HL-60/S4 treated with phorbol 12-myristate 13-acetate at 8.2 ng/mL for 4 days and 3 days (cell line): ENCODE data around the gene RFT1.
"Not testable (repeated sequence)": the region's sequence is repeated elsewhere in the genome, so short reads cannot be mapped to it uniquely, and the experiment has no call there.

Experiments used
- in situ Hi-C: fragments of 300-500 bp; cut with MboI; formaldehyde crosslinking; loops from 2 replicates; pipeline ENCODE4 v1.15.0; 2022; ENCODE audit warnings: low sequenced_read_pairs

The RFT1 gene

DNA sequence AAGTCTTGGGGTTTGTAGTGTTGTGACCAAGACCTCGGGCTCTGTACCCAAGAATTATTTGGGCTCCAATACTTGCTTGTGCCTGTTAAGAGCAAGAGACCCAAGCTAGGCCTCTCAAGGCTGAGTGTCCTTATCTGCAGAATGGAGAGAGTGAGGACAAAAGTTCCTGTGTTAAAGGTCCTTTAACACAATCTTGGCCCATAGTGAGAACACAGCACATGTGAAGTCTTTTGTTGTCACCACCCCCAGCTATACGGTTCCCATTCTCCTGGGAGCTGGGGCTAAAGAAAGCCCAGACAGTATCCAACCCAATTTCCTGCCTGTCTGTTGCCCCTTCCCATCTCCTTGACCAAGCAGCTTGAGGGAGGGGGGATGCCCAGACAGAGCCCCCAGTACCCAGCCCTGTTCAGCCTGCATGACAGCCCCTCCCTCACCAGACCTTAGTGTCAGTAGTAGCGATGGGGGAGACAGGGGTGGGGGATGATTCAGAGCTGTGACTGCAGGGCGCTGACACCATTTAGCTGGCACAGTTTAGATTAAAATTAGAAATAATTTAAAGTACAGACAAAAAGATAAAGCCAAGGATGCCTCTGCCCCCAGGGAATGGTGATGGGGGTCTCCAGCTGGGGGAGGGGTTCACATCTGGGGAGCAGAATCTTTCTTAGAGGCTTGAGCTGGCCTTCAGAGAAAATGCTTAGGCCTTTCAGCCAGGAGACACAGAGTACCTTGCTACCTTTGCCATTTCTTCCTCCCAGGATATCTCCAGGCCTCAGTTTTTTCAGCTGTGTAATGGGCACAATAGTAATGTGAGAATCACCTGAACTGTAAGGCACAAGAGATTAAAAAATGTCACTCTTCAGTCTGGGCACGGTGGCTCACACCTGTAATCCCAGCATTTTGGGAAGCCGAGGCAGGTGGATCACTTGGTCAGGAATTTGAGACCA lies 33.5 kb upstream of the RFT1 start:
- in situ Hi-C loops = no loop called here

DNA sequence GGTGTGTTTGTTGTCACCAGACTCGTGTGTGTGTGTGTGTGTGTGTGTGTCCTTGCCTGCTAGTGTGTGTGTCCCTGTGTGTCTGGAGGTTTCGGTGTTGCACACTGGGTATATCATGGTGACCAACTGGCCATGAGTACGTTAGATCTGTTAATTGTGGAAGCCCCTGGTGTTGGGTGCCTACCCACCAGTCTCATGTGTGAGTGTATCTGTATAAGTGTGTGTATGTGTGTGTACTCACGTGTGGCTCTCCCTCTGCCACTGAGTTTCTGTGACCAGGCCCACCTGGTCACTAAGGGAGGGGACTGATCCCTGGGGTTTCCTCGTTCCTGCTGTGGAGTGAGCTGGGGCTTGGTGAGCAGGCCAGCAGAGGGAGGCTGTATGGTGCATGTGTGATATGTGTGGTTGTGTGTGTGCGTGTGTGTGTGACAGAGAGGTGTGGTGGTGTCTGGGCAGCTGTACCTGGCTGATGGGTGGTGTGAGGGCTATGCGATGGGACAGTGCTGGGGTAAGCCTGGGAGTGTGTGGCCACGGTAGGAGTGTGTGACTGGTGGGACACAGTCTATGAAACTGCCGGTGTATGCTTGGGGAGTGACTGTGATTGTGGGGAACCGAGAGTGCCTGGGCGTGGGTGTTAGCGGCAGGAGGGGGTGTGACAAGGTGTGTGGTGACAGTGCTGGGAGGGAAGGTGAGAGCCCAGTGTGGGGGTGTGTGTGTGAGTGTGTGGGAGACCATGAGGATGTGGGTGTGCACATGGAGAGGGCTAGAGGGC lies 32.6 kb upstream of the RFT1 start:
- in situ Hi-C loops = no loop called here

DNA sequence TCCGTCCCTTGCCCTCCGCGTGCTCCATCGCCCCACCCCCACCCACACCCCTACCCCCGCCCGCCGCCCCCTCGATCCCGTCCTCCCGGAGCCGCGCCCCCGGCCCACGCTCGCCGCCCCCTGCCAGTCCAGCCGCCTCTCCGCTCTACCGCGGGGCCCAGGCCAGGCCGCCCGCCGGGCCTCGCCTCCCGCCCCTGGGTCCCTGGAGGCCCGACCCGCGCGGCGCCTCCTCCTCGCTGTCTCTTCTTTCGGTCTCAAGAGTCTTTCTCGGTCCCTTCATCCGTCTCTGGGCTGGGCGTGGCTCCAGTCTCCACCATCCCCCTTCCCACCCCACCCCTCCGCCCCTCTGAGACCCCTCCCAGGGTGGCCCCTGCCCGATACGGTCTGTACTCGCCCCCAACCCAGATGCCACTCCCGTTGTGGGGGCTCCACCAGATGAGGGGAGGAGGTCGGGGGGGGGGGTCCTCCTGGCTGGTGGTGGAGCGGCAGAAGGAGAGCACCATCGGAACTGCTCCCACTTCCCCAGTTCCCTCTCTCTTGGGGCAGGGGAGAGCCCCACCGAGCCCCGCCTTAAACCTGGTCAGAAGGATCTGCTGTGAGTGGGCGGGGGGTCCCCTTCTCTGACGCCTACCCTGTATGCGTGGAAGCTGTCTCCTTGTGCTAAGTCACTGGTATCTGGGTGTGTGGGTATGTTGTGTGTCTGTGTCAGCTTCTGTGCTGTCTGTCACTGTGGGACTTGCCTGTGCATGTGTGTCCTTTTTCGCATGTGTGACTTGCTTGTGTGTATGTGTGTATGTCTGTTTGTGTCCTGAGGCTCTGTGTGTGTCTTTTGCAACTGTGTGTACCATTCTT lies 31.8 kb upstream of the RFT1 start:
- in situ Hi-C loops = no loop called here

DNA sequence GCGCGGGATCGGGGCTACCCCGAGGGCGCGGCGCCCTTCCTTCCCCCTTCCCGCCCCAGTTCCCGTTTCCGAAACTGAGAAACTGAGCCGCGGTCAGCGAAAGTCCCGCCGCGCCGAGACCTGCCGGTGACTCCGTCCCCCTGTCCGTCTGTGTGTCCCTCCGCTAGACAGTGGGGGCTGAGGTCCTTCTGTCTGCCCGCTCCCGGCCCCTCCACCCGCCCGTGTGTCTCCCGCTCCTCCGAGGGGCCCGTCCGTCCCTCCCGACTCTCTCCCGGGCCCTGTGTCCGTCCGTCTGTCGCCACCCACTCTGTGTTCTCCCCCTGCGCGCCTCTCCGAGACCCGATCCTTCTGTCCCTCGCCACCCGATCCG lies 31.2 kb upstream of the RFT1 start:
- in situ Hi-C loops = no loop called here

DNA sequence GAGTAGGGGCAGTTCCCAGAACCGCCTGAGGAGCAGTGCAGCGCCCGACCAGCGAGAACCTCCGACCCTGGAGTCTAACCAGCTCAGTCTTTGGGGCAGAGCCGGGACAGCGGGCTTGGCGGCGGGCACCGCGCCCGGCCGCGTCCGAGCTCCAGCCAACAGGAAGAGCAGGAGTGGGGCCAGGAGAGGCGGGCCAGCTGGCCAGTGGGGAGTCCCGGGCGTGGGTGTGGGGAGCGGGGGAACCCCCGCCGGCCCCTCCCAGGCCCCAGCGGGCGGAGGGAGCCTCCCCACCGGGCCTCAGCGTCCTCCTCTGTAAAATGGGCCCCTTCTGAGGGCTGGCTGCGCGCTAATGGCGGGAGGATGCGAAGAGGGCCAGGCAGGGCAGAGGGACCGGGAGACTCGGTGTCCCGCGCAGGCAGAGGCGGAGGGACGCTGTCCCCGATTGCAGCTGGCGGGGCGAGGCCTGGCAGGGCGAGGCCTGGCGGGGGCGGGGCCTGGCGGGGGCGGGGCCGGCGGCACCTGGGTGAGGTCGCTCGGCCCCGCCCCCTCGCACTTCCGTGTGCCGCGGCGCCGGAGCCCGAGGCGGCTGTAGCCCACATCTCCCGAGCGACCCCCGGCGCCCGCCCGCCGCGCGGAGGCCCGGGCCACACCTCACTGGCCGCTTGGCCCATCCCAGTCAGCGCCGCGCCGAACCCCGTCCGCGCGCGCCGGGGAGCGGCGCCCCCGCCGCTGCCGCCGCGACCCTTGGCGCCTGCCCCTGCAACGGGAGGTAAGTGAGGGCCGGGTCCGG lies 30.6 kb upstream of the RFT1 start, which contains the start of gene PRKCD:
Gene PRKCD, plus strand, starts transcription at position 550 of the 790 bp plus-strand sequence. CDS start 17,214 bp downstream, outside the sequence.
- in situ Hi-C loops = no loop called here

DNA sequence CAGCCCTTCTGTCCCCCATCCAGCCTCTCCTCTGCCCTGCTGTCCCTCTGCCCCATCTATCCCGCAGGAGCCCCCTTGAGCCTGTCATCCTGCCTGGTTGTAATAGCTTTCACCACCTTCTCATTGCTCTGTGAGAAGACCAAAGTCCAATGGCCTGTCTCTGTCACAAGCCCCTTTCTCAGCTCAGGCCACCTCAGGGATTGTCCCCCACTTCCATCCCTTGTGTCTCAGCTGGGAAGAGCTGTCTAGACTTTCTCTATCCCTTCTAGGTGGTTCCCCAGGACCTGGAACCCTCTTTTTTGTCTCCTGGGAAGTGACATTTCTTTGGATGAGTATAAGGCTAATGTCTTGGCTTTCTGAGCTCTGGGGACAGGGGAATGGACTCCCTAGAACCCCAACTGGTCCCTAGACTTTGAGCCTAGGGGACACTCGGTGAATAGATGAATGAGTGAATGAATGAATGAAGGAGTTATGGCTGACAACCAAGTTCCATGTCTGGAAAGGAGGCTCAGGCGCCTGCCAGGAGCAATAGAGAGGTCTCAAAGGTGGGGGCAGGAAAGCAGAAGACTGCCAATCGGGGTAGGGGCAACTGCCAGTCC lies 29.9 kb upstream of the RFT1 start:
- in situ Hi-C loops = no loop called here

DNA sequence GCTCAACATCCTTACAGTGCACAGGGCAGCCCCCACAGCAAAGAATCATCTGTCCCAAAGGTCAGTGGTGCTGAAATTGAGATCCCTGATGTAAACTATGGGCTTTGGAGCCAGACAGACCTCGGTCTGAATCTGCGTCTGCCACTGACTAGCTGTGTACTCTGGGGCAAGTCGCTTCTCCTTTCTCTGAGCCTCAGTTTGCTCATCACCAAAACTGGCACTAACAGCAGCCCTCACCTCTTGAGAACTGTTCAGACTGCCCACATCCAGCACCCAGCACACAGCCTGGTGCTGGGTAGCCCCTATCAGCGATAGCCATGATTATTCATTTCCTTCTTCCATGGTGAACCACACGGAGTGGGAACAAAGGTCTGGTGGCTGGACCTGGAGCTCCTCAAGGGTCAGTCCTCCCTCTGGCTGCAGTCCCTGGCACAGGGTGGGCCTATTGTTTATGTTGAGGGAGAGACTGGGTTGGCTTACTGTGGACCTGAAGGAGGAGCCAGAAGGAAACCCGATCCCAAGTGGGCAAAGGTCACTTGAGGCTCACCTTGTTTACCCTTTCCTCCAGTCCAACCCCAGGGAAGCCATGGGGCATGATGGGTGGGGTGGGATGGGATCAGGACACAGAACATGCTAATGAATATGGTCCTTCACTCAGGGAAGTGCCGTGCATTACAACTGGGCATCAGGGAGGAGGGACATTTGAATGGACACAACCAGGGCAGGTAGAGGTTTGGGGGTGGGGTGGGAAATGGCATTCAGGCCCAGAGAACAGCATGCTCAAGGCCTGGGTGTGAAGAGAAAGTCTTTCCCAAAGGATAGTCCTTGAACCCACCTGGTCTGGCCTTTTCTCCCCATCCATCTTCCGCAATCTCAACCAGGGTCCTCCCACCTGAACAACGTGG lies 29.2 kb upstream of the RFT1 start:
- in situ Hi-C loops = no loop called here

DNA sequence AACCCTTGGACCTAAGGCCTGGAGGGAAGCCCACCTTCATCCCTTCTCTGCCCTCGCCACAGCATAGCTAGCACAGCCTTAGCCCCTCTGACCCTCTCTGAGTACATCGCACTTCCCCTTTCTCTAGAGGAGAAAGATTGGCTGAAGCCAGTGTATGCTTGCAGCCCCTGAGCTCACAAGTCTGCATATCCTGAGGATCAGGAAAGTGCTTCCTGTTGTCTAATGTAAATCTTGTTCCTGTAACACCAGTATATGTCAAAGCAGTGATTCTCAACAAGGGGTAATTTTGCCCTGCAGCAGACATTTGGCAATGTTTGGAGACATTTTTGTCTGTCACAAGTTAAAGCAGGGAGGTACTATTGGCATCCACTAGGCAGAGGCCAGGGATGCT lies 28.5 kb upstream of the RFT1 start:
- in situ Hi-C loops = no loop called here

DNA sequence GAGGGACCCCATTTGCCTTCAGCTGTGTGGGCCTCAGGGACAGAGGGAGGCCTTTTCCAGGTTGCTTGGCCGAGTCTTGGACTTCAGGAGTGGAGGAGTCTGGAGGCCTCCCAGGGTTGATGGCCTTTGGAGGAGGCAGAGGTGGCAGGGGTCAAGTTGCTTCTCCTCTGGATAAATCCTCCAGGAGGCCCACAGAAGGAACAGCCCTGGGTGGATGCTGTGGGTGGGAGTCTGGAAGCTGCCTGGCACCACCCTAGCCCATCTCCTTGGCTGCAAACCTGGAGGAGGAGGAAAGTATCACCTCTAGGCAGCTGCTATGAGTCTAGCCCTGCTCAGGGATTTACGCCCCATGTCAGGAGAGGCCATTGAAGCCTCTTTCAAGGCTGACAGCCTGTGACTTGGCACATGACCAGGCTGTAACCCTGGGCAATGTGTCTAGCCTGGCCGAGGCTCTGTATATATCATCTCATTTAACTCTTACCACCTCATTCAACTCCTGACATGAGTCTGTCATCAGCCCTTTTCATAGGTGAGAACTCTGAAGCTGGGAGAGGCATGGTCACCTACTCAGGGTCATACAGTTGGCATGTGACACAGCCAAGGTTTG lies 27.8 kb upstream of the RFT1 start:
- in situ Hi-C loops = no loop called here

DNA sequence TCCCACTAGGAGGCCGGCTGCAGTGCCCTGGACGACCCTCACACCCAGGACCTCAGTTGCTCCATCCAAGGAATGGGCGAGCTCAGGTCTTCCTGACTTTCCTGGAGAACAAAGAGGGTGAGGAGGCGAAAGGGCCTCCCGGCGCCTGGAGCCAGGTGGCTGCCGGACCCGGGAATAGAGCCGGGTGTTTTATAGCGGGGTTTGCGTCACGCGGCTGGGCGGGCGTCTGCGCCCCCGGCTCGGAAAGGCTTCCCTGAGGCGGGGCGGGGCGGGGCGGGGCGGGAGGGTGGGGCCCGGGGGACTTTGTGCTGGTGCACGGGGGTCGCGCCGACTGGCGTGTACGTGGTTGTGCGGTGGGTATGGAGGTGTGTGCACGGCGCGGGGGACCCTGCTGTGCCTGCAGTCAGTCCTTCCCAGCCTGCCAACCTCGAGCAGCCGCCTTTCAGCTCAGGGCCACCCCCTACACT lies 26.2 kb upstream of the RFT1 start:
- in situ Hi-C loops = no loop called here

DNA sequence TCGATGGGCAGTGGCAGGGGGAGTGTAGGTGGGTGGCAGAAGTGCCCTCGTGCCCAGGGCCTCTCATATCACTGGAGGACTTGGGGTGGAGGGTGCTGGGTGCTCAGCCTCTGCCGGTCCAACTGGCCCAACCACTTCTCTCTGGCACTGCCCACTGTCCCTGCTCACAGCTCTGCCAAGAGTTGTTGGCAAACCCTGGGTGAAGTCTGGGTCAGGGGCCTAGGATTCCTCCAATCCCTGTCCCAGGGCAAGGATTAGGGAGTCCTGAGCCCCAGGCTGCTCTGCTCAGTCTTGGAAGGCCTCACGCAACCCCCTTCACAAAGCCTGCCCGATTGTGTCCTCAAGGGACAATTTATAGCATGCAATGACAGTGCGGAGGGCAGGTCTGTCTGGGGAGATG lies 25.5 kb upstream of the RFT1 start:
- in situ Hi-C loops = no loop called here

DNA sequence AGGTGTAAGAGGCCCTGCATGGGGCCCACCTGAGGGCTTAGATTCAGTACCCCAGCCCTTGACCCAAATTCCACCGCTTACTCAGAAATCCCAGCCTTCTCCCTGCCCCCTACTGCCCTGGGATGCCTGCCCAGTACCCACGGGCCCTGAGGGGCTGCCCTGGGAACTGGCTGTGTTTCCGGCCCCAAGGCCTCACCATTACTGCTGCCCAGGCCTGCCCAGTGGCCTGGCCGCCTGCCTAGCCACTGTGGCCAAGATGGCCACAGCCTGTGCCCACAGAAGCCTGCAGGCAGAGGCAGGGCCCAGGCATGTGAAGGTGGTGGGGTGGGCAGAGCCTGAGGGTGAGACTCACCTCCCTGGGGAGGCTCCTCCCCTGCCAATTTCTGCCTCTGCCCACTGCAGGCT lies 24.6 kb upstream of the RFT1 start:
- in situ Hi-C loops = no loop called here

DNA sequence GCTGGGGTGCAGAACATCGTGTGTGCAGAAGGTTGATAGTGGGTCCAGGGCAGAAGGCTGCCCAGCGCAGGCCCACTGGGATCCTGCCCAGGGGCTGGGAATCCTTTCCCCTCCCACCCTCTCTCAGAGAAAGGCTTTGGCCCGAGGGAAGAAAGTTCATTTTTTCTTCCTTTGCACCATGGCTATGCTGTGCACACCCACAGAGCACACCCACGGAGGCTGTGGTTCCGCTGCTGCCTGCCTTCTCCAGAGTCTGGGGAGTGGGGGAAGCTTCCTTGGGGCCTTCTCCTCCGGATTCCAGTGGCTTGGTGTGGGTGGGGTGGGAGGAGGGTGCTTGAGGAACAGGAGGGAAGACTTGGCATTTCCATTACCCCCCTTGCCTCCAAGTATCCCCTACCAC lies 23.7 kb upstream of the RFT1 start:
- in situ Hi-C loops = no loop called here

DNA sequence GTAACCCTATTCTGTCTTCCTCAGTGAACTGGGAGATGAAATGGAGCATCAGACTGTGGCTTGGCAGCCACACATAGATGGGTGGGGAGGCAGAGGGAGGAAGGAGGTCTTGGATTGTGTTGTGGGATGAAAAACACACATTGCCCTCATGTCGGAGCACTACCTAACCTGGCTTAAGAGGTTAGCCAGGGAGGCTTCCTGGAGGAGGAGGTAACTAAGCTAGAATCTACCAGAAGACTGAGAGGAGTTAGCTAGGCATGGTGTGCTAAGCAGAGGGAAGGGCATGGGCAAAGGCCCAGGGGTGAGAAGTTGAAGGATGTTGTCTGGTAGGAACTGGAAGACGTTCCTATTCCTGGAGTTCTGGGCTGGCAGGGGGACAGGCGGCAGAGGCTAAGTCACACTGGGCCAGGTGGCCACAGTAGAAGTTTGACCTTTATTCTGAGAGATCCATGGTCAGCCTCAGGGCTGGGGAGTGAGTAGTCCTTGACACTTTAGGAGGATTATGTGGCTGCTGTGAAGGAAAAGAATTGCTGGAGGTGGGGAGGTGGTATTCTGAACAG lies 23.1 kb upstream of the RFT1 start:
- in situ Hi-C loops = no loop called here

DNA sequence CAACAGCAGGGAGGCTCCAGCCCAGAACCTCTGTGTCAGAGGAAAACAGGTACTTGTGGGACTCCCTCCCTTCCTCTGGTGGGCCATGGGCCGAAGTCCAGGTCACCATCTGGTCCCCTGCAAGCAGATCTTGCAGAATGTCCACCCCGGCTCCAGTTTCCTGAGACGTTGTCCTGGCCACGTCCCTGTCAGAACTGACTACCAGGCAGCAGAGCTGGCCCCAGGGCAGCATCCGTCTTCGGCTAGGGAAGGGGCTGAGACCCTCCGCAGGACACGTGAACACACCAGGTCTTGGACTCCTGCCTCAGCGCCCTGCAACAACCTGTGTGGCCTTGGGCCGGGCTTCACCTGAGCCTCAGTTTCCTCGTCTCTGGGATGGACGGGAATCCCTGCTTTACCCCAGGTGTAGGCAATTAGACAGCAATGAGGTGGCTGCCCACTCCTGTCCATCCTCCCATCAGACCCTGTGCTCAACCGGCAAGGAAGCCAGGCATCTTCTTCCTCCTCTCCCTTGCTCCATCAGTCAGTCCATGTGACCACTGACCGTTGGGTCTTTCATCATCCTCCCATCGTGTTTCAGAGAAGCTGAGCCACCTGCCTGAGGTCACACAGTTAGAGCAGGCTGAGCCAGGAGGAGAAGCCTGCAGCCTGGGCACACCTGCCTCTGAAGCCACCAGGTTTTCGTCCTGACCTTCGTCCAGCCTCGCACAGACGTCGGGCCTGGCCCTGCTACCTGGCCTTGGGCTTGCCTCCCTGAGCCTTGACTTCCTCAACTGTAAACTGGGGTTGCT lies 21.8 kb upstream of the RFT1 start:
- in situ Hi-C loops = no loop called here

DNA sequence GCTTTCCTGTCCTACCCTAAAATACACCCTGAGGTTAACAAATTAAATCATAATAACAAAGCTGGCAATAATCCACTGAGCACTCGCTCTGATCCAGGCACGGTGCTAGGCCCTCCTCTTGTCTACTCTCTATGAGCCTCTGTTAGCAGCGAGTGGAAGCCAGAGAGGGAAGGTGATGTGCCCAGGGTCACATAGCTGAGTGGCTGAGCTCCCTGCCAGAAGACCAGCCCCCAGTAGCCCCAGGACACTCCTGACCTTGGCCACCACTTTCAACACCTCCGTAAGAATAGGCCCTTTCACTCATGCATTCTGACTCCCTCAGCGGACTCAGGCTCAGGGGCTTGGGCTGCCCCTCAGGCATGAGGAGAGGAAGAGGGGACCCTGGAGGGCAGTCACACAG lies 21.2 kb upstream of the RFT1 start:
- in situ Hi-C loops = no loop called here

DNA sequence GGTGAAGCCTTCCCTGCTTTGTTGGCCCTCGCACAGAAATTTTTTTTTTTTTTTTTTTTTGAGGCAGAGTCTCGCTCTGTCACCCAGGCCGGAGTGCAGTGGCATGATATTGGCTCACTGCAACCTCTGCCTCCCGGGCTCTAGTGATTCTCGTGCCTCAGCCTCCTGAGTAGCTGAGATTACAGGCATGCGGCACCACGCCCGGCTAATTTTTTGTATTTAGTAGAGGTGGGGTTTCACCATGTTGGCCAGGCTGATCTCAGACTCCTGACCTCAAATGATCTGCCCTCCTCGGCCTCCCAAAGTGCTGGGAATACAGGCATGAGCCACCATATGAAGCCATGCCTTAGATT lies 20.8 kb upstream of the RFT1 start:
- in situ Hi-C loops = not testable (repeated sequence)
